ENCODE measurements around the gene DMKN.

DMKN gene

DNA sequence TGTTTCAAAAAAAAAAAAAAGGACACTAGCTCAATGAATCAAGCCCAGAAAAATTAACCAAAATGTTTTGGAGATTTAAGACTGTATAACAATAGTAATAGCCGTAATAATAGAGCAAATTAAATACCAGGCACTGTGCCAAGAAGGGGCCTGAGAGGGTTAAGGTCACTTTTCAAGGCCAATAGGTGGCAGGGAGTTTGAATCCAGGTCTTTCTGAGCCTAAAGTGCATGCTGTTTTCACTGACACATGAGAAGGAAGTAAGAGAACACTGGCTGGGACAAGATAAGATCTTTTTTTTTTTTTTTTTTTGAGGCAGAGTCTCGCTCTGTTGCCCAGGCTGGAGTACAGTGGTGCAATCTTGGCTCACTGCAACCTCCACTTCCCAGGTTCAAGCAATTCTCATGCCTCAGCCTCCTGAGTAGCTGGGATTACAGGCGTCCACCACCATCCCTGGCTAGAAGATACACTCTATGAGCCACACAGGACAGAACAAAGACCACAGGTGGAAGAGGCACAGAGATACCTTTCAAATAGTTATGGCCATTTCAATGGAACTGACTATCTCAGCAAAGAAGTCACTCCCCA, 57.7 kb downstream of the DMKN start:
- DNase-seq, result no peak
- H3K4me3 ChIP-seq (ENCODE audit: insufficient read depth, low read depth, low read length, poor library complexity, severe bottlenecking), result no peak overlapping the region
- no peak overlapping the region for H3K27ac ChIP-seq (ENCODE audit: insufficient read depth, low read length, poor library complexity, severe bottlenecking)
- H3K36me3 ChIP-seq (ENCODE audit: control insufficient read depth, insufficient read depth, low read length), result no peaks in the 10 kb centered on the region
- H3K9me3 ChIP-seq (ENCODE audit: control insufficient read depth, low read length), result no peaks in the 10 kb centered on the region
- peaks cover 20% of the 10 kb centered on the region for H3K4me1 ChIP-seq (ENCODE audit: control insufficient read depth, insufficient read depth, low read length, poor library complexity, severe bottlenecking)
- H3K27me3 ChIP-seq (replicated peaks; ENCODE audit: control insufficient read depth, insufficient read depth, low read length, poor library complexity, severe bottlenecking), result no peaks in the 10 kb centered on the region

DNA sequence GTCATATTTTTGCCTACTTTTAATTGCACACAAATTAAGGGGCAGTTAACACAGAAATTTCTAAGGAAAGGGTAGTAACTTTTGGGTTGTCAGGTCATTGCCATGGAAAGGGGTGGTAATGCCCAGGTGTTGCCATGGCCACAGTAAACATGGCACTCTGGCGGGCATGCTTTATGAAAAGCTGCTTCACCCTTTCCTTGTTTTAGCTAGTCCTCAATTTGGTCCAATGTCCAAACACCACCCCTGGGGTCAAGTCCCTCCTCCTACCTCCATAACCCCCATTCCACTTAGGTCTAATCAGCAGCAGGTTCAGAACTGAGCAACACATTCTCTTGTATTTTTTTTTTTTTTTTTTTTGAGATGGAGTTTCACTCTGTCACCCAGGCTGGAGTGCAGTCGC, 58.8 kb downstream of the DMKN start:
- Histone ChIP-seq H3K9me3 (ENCODE audit: control insufficient read depth, low read length) (no peaks in the 10 kb centered on the region), H3K36me3 (ENCODE audit: control insufficient read depth, insufficient read depth, low read length) (no peaks in the 10 kb centered on the region), H3K27me3 (replicated peaks; ENCODE audit: control insufficient read depth, insufficient read depth, low read length, poor library complexity, severe bottlenecking) (no peaks in the 10 kb centered on the region), H3K27ac (ENCODE audit: insufficient read depth, low read length, poor library complexity, severe bottlenecking) (no peak overlapping the region), H3K4me1 (ENCODE audit: control insufficient read depth, insufficient read depth, low read length, poor library complexity, severe bottlenecking) (peaks cover 27% of the 10 kb centered on the region), H3K4me3 (ENCODE audit: insufficient read depth, low read depth, low read length, poor library complexity, severe bottlenecking) (no peak overlapping the region)
- no peak for DNase-seq

- Histone ChIP-seq H3K36me3 (ENCODE audit: control insufficient read depth, insufficient read depth, low read length) (no peaks in the 10 kb centered on the region), H3K4me1 (ENCODE audit: control insufficient read depth, insufficient read depth, low read length, poor library complexity, severe bottlenecking) (peaks cover 30% of the 10 kb centered on the region), H3K27me3 (replicated peaks; ENCODE audit: control insufficient read depth, insufficient read depth, low read length, poor library complexity, severe bottlenecking) (no peaks in the 10 kb centered on the region), H3K27ac (ENCODE audit: insufficient read depth, low read length, poor library complexity, severe bottlenecking) (no peak overlapping the region), H3K4me3 (ENCODE audit: insufficient read depth, low read depth, low read length, poor library complexity, severe bottlenecking) (no peak overlapping the region), H3K9me3 (ENCODE audit: control insufficient read depth, low read length) (no peaks in the 10 kb centered on the region)
- peak in 1 of 3 donors; percentile 8 for DNase-seq
Observed at GRCh38 chr19:35451338-35452096, 61.9 kb downstream of the DMKN start.

GRCh38 chr19:35449359-35450043, 63.9 kb downstream of the DMKN start:
- H3K27me3 ChIP-seq (replicated peaks; ENCODE audit: control insufficient read depth, insufficient read depth, low read length, poor library complexity, severe bottlenecking), result no peaks in the 10 kb centered on the region
- DNase-seq, result no peak
- no peak overlapping the region for H3K4me3 ChIP-seq (ENCODE audit: insufficient read depth, low read depth, low read length, poor library complexity, severe bottlenecking)
- peaks cover 23% of the 10 kb centered on the region for H3K4me1 ChIP-seq (ENCODE audit: control insufficient read depth, insufficient read depth, low read length, poor library complexity, severe bottlenecking)
- no peaks in the 10 kb centered on the region for H3K9me3 ChIP-seq (ENCODE audit: control insufficient read depth, low read length)
- no peaks in the 10 kb centered on the region for H3K36me3 ChIP-seq (ENCODE audit: control insufficient read depth, insufficient read depth, low read length)
- H3K27ac ChIP-seq (ENCODE audit: insufficient read depth, low read length, poor library complexity, severe bottlenecking), result no peak overlapping the region

DNA sequence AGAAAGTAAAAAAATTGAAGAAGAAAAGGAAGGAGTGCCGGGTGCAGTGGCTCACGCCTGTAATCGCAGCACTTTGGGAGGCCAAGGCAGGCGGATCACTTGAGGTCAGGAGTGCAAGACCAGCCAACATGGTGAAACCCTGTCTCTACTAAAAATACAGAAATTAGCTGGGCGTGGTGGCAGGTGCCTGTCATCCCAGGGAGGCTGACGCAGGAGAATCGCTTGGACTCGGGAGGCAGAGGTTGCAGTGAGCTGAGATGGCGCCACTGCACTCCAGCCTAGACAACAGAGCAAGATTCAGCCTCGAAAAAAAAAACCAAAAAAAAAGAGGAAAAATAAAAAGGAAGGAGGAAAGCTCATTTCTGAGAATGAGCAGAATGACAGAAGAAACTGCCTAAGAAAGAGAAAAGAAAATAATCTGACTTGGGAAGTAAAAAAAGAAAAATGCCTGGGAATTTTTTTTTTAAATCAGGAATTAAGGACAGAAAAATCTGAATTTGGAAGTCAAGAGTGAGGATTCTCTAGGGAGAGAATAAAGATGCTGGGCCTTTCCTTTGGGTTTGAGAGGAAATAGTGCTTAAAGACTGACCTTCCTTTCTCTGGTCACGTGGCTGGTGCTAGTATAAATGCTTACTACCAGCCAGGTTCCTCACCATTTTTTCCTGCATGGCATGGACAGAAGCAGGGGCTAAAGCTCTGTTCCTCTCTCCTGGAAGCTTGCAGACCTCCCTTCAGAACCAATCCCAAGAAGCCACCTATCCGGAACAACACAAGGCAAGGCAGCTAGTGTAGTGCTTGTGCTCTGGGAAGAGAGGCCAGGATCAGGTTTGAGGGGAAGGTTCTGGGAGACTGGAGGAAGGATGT, 65.6 kb downstream of the DMKN start, which contains the start of gene FFAR2:
Gene FFAR2, plus strand, starts transcription at position 652 of the 864 bp plus-strand sequence. CDS start 1,458 bp downstream, outside the sequence.
- no peak within 1 kb of the TSS for H3K27ac ChIP-seq (ENCODE audit: insufficient read depth, low read length, poor library complexity, severe bottlenecking)
- H3K9me3 ChIP-seq (ENCODE audit: control insufficient read depth, low read length), result no peaks in the 10 kb centered on the region
- H3K36me3 ChIP-seq (ENCODE audit: control insufficient read depth, insufficient read depth, low read length), result no peaks in the 10 kb centered on the region
- no peak for DNase-seq
- H3K4me3 ChIP-seq (ENCODE audit: insufficient read depth, low read depth, low read length, poor library complexity, severe bottlenecking), result no peak within 1 kb of the TSS
- H3K27me3 ChIP-seq (replicated peaks; ENCODE audit: control insufficient read depth, insufficient read depth, low read length, poor library complexity, severe bottlenecking), result no peaks in the 10 kb centered on the region
- peaks cover 23% of the 10 kb centered on the region for H3K4me1 ChIP-seq (ENCODE audit: control insufficient read depth, insufficient read depth, low read length, poor library complexity, severe bottlenecking)
